B cell (primary cell): ENCODE data around the gene SIX1.

Source experiments
- CTCF ChIP-seq: fragments of 200-600 bp; IDR thresholded peaks from one replicate; pipeline ENCODE4 v1.8.0; 2022; ENCODE audit warnings: antibody characterized with exemption, mild to moderate bottlenecking
- EZH2 ChIP-seq: IDR thresholded peaks from 2 replicates; pipeline ENCODE4 v1.6.1; 2012; ENCODE audit warnings: borderline replicate concordance, low read depth, mild to moderate bottlenecking, moderate library complexity, low read length; ENCODE audit not compliant: insufficient read depth, poor library complexity, severe bottlenecking

- TF ChIP-seq CTCF = no peak
- no peak for TF ChIP-seq EZH2
Observed at GRCh38 chr14:60652674-60653651, 3.7 kb upstream of the SIX1 start.
